AG04449 (cell line): ENCODE data around the gene CCDC57.

Experiments
- CTCF ChIA-PET: fragments of 350-600 bp; formaldehyde crosslinking; extraction: SDS; loops from one replicate; lab custom pipeline; 2021; ENCODE audit warnings: antibody characterized with exemption; lab: Yijun Ruan, JAX
- POLR2A ChIA-PET: fragments of 400-600, 350-600 bp; formaldehyde crosslinking; extraction: SDS; loops from one replicate; lab custom pipeline; 2020; ENCODE audit warnings: antibody characterized with exemption, inconsistent platforms; lab: Yijun Ruan, JAX
- DNase-seq: peaks from one replicate; pipeline ENCODE4 v3.0.0-alpha.2; 2010; ENCODE audit warnings: low read depth, low spot score
- H3K4me3 ChIP-seq: 2 replicates; pipeline ENCODE4 v1.5.1; 2011; ENCODE audit warnings: low read depth, mild to moderate bottlenecking, control low read depth, low read length
- TF ChIP-seq, protein P1 (sequence below): IDR thresholded peaks from one replicate; pipeline ENCODE4 v1.5.1; 2011; ENCODE audit warnings: mild to moderate bottlenecking, moderate library complexity, low read length, control low read depth, inconsistent platforms; ENCODE audit not compliant: insufficient read depth; ENCODE audit errors: missing control alignments

The CCDC57 gene

DNA sequence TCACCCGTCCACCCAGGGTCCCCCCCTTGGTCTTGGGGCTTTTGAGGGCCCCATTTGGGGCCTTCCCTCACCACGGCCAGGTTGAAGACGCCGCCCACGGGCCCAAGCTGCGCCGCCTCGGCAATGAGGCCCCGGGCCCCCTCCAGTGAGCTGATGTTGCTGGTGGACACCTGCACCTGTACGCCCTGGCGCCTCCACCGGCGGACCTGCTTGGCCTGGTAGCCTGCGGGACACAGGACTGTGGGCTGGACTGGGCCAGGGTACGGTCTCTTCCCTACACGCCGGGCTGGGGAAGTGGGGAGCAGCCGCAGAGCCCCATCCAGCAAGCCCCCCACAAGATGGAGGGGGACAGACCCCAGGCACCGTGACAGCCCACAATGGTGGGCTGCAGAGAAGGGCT is 130.2 kb downstream of the CCDC57 start:
- ChIA-PET CTCF (no interaction called here), POLR2A (interaction anchor here (2.3 kb wide), 1 partner anchor 16 kb away, joined by 6 read pairs; the partner anchor contains the start of gene FASN)
- no peak overlapping the region for H3K4me3 ChIP-seq
- TF ChIP-seq, protein P1, sequence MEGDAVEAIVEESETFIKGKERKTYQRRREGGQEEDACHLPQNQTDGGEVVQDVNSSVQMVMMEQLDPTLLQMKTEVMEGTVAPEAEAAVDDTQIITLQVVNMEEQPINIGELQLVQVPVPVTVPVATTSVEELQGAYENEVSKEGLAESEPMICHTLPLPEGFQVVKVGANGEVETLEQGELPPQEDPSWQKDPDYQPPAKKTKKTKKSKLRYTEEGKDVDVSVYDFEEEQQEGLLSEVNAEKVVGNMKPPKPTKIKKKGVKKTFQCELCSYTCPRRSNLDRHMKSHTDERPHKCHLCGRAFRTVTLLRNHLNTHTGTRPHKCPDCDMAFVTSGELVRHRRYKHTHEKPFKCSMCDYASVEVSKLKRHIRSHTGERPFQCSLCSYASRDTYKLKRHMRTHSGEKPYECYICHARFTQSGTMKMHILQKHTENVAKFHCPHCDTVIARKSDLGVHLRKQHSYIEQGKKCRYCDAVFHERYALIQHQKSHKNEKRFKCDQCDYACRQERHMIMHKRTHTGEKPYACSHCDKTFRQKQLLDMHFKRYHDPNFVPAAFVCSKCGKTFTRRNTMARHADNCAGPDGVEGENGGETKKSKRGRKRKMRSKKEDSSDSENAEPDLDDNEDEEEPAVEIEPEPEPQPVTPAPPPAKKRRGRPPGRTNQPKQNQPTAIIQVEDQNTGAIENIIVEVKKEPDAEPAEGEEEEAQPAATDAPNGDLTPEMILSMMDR = no peak
- no peak for DNase-seq

DNA sequence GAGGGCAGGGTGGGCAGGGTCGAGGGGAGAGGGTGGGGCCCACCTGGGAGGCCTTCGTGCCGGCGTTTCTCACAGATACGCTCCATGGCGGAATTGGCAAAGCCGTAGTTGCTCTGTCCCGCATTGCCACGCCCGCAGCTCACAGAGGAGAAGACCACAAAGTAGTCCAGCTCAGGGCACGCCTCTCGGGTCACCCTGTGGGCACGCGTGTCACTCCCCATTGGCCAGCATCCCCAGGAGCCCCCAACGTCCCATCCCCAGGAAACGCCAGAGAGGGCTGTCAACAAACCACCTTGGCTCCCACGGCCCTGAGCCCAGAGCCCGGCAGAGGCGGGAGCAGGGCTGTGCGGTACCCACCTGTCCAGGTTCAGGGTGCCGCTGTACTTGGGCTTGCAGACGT is 130.7 kb downstream of the CCDC57 start:
- ChIA-PET CTCF (no interaction called here), POLR2A (interaction anchor here (2.3 kb wide), 1 partner anchor 16 kb away, joined by 6 read pairs; the partner anchor contains the start of gene FASN)
- TF ChIP-seq, protein P1 = no peak
- no peak overlapping the region for H3K4me3 ChIP-seq
- no peak for DNase-seq

GRCh38 chr17:82081546-82081945 is 131.1 kb downstream of the CCDC57 start:
- TF ChIP-seq, protein P1 = no peak
- POLR2A ChIA-PET = interaction anchor here (2.3 kb wide), 1 partner anchor 17 kb away, joined by 6 read pairs; the partner anchor contains the start of gene FASN
- CTCF ChIA-PET = no interaction called here
- H3K4me3 ChIP-seq = no peak overlapping the region
- no peak for DNase-seq

- POLR2A ChIA-PET = interaction anchor here (2.3 kb wide), 1 partner anchor 17 kb away, joined by 6 read pairs; the partner anchor contains the start of gene FASN
Measured at GRCh38 chr17:82080789-82081464, 131.7 kb downstream of the CCDC57 start.

GRCh38 chr17:82080048-82080788 is 132.4 kb downstream of the CCDC57 start:
- ChIA-PET POLR2A (no interaction called here), CTCF (no interaction called here)
- no peak for DNase-seq
- TF ChIP-seq, protein P1 = no peak
- H3K4me3 ChIP-seq = no peak overlapping the region

More at GRCh38 chr17:82080789-82081464, 131.7 kb downstream of the CCDC57 start:
- TF ChIP-seq, protein P1 = no peak
- no peak overlapping the region for H3K4me3 ChIP-seq
- no peak for DNase-seq
- CTCF ChIA-PET = no interaction called here

GRCh38 chr17:82079001-82079677 is 133.5 kb downstream of the CCDC57 start:
- no peak overlapping the region for H3K4me3 ChIP-seq
- CTCF ChIA-PET = no interaction called here
- POLR2A ChIA-PET = interaction anchor here (0.6 kb wide), 1 partner anchor 14 kb away, joined by 3 read pairs; no protein-coding TSS in a partner anchor

More at GRCh38 chr17:82079001-82079677, 133.5 kb downstream of the CCDC57 start:
- no peak for DNase-seq
- TF ChIP-seq, protein P1 = no peak
